ENCODE measurements around the gene PCDHB15.
"Not testable (repeated sequence)": the region's sequence is repeated elsewhere in the genome, so short reads cannot be mapped to it uniquely, and the experiment has no call there.

GRCh38 chr5:141201646-141202045 lies 43.5 kb upstream of the PCDHB15 start:
- TF ChIP-seq EP300, CTCF (IDR thresholded peaks at IDR 0.05): not testable (repeated sequence)

Data from tibial nerve (tissue), 4 donors.